ENCODE results near the gene CD8A. TPM values are rescaled to one million over a fixed set of nuclear protein-coding genes. Genes with fewer than 3 reads are reported as not detected.

CD8A gene
- total and polyA plus RNA-seq, 8 donors = 0.53 to 9.1 (median 1.0) TPM

- H3K9me3 ChIP-seq = peaks cover 0 to 17% of the 10 kb centered on the region in 2 donors
- no peaks in the 10 kb centered on the region for H3K4me1 ChIP-seq
- no peak overlapping the region for H3K4me3 ChIP-seq
- H3K27me3 ChIP-seq = no peaks in the 10 kb centered on the region
- no peak for DNase-seq
- ATAC-seq = no peak
- TF ChIP-seq, protein P1, sequence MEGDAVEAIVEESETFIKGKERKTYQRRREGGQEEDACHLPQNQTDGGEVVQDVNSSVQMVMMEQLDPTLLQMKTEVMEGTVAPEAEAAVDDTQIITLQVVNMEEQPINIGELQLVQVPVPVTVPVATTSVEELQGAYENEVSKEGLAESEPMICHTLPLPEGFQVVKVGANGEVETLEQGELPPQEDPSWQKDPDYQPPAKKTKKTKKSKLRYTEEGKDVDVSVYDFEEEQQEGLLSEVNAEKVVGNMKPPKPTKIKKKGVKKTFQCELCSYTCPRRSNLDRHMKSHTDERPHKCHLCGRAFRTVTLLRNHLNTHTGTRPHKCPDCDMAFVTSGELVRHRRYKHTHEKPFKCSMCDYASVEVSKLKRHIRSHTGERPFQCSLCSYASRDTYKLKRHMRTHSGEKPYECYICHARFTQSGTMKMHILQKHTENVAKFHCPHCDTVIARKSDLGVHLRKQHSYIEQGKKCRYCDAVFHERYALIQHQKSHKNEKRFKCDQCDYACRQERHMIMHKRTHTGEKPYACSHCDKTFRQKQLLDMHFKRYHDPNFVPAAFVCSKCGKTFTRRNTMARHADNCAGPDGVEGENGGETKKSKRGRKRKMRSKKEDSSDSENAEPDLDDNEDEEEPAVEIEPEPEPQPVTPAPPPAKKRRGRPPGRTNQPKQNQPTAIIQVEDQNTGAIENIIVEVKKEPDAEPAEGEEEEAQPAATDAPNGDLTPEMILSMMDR (IDR thresholded peaks at IDR 0.05) = no peak
- no peaks in the 10 kb centered on the region for H3K36me3 ChIP-seq
- H3K27ac ChIP-seq = no peak overlapping the region
- intact Hi-C loops (cut with DNase I) = no loop called here
Measured at GRCh38 chr2:86822668-86823345, 32.1 kb upstream of the CD8A start.

DNA sequence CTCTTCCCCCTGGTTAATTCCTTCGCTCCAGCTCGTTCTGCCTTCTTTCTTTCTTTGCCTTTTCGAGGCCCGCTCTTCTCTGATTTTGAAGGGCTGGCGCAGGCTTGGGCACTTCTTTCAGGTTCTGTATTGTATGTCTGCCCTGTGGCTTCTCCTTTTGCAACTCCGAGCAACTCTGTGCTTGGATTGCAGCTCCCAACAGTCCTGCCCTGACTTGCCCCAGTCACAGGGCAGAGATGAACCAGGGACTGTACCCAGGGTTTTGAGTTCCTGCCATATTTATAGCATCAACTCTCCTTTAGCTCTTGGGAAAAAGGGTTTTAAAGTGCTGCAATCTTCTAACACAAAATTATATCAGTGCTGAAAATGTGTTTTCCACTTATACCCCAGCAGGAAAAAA lies 31.1 kb upstream of the CD8A start:
- Histone ChIP-seq H3K27ac (no peak overlapping the region), H3K9me3 (peaks cover 0 to 17% of the 10 kb centered on the region in 2 donors), H3K27me3 (no peaks in the 10 kb centered on the region), H3K4me3 (no peak overlapping the region), H3K36me3 (no peaks in the 10 kb centered on the region), H3K4me1 (no peaks in the 10 kb centered on the region)
- DNase-seq (no peak), ATAC-seq (no peak)
- intact Hi-C loops (cut with DNase I) = no loop called here
- TF ChIP-seq, protein P1 (IDR thresholded peaks at IDR 0.05) = no peak

DNA sequence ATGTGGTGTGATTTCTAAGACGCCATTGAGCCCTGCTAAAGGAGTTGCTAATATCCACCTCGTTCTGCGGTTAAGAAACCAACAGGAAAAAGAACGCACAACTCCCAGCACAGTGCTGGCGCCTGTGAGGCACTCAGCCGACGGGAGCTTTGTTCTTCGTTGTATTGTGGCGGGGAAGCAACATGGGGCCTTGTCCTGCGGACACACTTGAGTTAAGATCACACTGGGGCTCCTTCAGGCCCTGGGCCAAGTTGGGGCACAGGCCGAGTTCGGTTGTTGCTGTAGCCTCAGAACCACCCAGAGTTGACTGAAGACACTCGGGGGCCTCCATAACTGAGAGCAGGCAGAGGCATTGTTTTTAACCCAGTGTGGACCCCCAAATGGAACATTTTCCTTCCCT lies 30.6 kb upstream of the CD8A start:
- Histone ChIP-seq H3K4me3 (no peak overlapping the region), H3K36me3 (no peaks in the 10 kb centered on the region), H3K4me1 (no peaks in the 10 kb centered on the region), H3K27ac (no peak overlapping the region), H3K9me3 (peaks cover 0 to 17% of the 10 kb centered on the region in 2 donors), H3K27me3 (no peaks in the 10 kb centered on the region)
- DNase-seq = no peak
- no peak for ATAC-seq
- TF ChIP-seq, protein P1 (IDR thresholded peaks at IDR 0.05) = no peak
- intact Hi-C loops (cut with DNase I) = no loop called here

DNA sequence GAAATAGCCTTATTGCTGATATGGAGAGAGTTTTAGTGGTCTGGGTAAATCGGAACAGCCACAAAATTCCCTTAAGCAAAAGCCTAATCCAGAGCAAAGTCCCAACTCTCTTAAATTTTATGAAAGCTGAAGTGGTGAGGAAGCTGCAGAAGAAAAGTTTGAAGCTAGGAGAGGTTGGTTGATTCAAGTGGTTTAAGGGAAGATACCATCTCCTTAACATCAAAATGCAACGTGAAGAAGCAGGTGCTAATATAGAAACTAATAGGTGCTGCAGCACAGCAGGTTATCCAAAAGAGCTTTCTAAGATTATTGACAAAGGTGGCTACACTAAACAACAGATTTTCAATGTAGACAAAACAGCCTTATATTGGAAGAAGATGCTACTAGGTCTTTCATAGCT lies 28.2 kb upstream of the CD8A start:
- Histone ChIP-seq H3K36me3 (no peaks in the 10 kb centered on the region), H3K27me3 (no peaks in the 10 kb centered on the region), H3K4me3 (no peak overlapping the region), H3K9me3 (peaks cover 0 to 17% of the 10 kb centered on the region in 2 donors), H3K4me1 (no peaks in the 10 kb centered on the region), H3K27ac (no peak overlapping the region)
- ATAC-seq = no peak
- TF ChIP-seq, protein P1 (IDR thresholded peaks at IDR 0.05) = no peak
- intact Hi-C loops (cut with DNase I) = no loop called here
- DNase-seq = no peak

- DNase-seq (no peak), ATAC-seq (no peak)
- Histone ChIP-seq H3K36me3 (no peaks in the 10 kb centered on the region), H3K4me1 (no peaks in the 10 kb centered on the region), H3K4me3 (no peak overlapping the region), H3K27me3 (no peaks in the 10 kb centered on the region), H3K27ac (no peak overlapping the region), H3K9me3 (peaks cover 0 to 17% of the 10 kb centered on the region in 2 donors)
- intact Hi-C loops (cut with DNase I) = no loop called here
- TF ChIP-seq, protein P1 (IDR thresholded peaks at IDR 0.05) = no peak
Measured at GRCh38 chr2:86818114-86818801, 27.5 kb upstream of the CD8A start.
